Prostate gland (tissue), 2 donors: ENCODE results near the gene NR1D2.

Experiments
- CTCF ChIP-seq, 4 experiments: fragments of 200-600 bp in 2 of 4; fragments of 450-650 bp in 2 of 4; sonication (generic) in 2 of 4; IDR thresholded peaks; 1 replicate in 3 of 4; 2 replicates in 1 of 4; pipeline ENCODE4 v1.5.1; 2016 to 2019; ENCODE audit warnings: antibody characterized with exemption in 4 of 4, mild to moderate bottlenecking in 2 of 4, moderate library complexity in 2 of 4
- POLR2A ChIP-seq: fragments of 450-650 bp; IDR thresholded peaks from one replicate; pipeline ENCODE4 v1.6.1; 2016; ENCODE audit warnings: antibody characterized with exemption, mild to moderate bottlenecking
- POLR2AphosphoS5 ChIP-seq: sonication (generic); formaldehyde crosslinking; IDR thresholded peaks from one replicate; pipeline ENCODE4 v1.6.1; 2017; ENCODE audit warnings: antibody characterized with exemption

- no peak for TF ChIP-seq POLR2A
- TF ChIP-seq CTCF (IDR thresholded peaks at IDR 0.05): no peak
- TF ChIP-seq POLR2AphosphoS5: no peak
Measured at GRCh38 chr3:23920151-23920655, 24.9 kb upstream of the NR1D2 start.
